NCI-H1105 (cell line): ENCODE measurements around the gene SMOC2.

ENCODE experiments used
- DNase-seq: peaks from one replicate; lab custom pipeline; 2025; lab: John Stamatoyannopoulos, UW

SMOC2 gene

DNA sequence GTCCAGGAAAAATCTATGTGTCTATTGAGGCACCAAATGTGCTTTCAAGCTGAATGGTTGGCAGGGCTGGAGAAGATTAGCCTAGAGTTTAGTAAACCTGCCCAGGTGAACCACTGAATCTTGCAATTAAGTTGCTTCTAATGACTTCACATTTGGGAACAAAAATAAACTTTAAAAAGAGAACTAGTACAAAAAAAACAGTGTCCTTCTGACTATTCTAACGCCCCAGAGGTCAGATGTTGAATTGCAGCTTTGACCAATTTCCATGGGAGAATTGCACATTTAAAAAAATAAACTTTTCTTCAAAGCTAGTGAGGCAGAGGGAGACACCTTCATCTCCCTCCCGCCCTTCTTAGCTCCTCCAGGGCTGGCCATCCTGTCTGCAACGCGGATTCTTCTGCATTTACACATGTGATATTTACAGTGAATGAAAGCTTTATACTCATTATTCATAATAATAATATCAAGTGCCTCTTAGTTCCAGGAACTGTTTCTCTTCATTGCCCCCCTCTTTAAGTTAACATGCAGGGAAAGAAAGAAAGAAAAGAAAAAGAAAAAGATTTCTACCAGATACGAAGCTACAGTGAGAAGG lies 270.2 kb downstream of the SMOC2 start:
- no peak for DNase-seq

DNA sequence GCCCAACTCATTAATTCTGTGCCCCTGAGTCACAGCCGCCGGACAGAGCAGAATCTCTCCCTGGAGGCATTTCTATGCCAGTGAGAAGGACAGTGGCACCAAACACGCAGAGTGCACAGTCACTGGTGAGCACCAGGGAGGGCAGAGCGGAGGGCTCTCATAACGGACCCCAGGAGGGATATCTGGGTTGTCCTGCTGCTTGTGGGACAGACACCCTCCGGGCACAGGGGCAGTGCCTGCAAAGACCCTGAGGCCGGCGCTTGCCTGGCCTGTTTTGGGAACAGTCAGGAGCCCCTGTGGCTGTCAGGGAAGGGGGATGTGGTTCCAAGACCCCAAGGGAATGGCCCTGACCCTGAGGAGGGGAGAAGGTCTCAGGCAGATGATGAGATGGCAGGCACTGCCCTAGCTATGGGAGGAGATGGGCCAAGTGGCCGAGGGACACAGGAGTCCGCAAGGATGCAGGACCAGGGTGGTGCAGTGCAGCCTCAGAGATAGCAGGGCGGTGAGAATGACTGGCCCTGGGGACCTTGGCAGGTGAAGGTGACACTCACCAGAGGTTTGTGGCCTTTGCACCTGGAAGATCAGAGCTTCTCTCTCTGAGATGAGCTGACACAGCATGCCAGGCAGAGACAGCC lies 270.8 kb downstream of the SMOC2 start:
- DNase-seq: no peak

GRCh38 chr6:168712993-168713392 lies 272.0 kb downstream of the SMOC2 start:
- no peak for DNase-seq

DNA sequence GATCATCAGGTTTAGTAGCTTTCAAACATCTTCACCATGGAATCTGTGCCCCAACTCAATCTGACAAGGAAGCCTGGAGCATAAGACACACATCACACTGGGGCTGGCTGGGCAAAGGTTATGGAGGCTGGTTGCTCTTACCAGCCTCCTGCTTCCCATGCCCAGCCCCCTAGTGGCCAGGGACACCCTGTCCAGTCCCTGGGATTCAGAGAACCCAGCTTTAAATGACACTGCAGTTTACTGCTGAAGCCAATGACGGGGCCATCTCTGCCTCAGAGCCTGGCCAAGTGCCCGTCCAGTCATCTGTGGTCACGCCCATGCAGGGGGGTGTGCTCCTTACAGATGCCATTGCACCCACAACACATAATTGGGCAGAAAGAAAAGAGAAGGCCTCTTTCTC lies 272.9 kb downstream of the SMOC2 start:
- no peak for DNase-seq

DNA sequence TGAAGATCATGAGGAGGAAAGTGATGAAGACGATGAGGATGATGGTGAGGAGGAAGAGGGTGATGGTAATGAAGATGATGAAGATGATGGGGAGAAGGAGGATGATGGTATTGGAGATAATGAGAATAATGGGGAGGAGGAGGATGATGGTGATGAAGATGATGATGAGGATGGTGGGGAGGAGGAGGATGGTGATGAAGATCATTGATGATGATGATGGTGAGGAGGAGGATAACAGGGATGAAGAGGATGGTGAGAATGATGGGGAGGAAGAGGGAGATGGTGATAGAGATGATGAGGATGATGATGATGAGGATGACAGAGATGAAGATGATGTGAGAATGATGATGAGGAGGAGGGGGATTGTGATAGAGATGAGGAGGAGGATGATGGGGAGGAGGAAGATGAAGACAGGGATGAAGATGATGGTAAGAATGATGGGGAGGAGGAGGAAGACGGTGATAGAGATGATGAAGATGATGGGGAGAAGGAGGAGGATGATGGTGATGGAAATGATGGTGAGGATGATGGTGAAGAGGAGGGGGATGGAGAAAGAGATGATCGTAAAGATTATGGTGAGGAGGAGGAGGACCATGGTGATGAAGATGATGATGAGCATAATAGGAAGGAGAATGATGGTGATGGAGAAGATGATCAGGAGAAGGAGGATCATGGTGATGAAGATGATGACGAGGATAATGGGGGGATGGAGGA lies 273.7 kb downstream of the SMOC2 start:
- no peak for DNase-seq

- DNase-seq: no peak
Observed at GRCh38 chr6:168715643-168716481, 274.9 kb downstream of the SMOC2 start.

DNA sequence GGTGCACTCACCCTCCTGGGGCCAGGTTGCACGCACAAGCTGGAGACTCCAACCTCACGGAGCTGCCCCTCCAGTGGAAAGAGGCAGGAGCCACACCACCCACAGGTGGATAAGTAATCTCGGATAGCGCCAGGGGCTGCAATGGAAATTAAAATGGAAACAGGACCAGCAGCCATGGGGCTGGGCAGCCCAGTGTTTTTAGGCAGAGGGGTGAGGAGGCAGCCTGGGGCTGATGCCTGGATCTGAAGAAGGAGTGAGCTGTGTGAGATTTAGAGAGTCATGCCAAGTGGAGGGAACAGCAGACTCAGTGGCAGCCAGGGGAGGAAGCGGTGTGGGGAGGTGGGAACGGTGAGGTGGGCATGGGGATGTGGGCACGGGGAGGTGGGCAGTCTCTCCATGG lies 275.6 kb downstream of the SMOC2 start:
- no peak for DNase-seq

- DNase-seq: no peak
Observed at GRCh38 chr6:168717491-168717890, 276.5 kb downstream of the SMOC2 start.
